HG02970 (cell line): ENCODE data around the gene CALD1.

Source experiments
- ATAC-seq: cut with Tn5 transposase; IDR thresholded peaks from one replicate; pipeline ENCODE4 v1.9.1; 2021; ENCODE audit warnings: mild to moderate bottlenecking, moderate library complexity, moderate number of reproducible peaks; ENCODE audit not compliant: unreplicated experiment, low FRiP score

CALD1 gene

GRCh38 chr7:134986363-134987251 lies 207.2 kb downstream of the CALD1 start, which contains the start of gene AGBL3:
Gene AGBL3, plus strand, starts transcription at chr7:134986508. Its CDS starts 1,426 bp downstream, at chr7:134987934.
- peak; percentile 88 for ATAC-seq

- ATAC-seq: no peak
Observed at GRCh38 chr7:134988161-134988560, 208.7 kb downstream of the CALD1 start.

GRCh38 chr7:134991469-134992339 lies 212.3 kb downstream of the CALD1 start:
- no peak for ATAC-seq

- peak; percentile 47 for ATAC-seq
Observed at GRCh38 chr7:134992626-134993179, 213.3 kb downstream of the CALD1 start.

GRCh38 chr7:134993877-134994456 lies 214.5 kb downstream of the CALD1 start:
- no peak for ATAC-seq

GRCh38 chr7:134995239-134996096 lies 216.0 kb downstream of the CALD1 start:
- ATAC-seq: peak; percentile 49

- ATAC-seq: peak; percentile 33
Observed at GRCh38 chr7:134996097-134996550, 216.7 kb downstream of the CALD1 start.

- ATAC-seq: no peak
Observed at GRCh38 chr7:134997214-134997885, 217.9 kb downstream of the CALD1 start.

- no peak for ATAC-seq
Observed at GRCh38 chr7:134999136-134999535, 219.7 kb downstream of the CALD1 start.

- no peak for ATAC-seq
Observed at GRCh38 chr7:135001390-135002165, 222.1 kb downstream of the CALD1 start.

GRCh38 chr7:135012229-135012628 lies 232.8 kb downstream of the CALD1 start:
- ATAC-seq: no peak
